ENCODE measurements around the gene FXYD1.
A peak's percentile ranks its signal among the peaks of the same experiment; 100 is the strongest.
"Not testable (repeated sequence)": the region's sequence is repeated elsewhere in the genome, so short reads cannot be mapped to it uniquely, and the experiment has no call there.

The FXYD1 gene

DNA sequence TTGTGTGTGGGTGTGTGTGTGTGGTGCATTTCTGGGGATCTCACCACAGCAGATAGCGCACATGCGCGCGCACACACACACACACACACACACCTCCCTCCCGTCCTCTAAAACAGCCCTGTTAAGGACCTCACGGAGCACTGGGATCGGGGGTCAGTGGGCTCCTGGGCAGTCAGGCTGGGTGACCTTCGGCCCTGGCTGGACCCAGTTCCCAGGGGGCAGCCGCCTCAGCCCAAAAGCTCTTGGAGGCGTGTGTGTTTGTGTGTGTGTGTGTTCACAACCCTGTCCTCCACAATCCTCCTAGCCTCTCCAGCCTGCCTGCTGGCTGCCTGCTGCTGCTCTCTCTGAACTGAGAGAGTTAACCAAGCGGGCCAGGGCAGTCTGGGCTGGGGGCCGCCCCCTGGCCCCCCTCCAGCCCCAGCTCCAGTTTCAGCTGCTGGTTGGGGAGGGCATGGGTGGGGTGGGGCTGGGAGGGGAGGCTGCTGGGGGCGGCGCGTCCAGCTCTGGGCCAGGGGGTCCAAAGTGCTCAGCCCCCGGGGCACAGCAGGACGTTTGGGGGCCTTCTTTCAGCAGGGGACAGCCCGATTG lies at the start of gene FXYD1:
FXYD1 (plus strand) TSS at position 520 of the 588 bp plus-strand sequence. CDS start 1,256 bp downstream, outside the sequence.
- DNase-seq = no peak

DNA sequence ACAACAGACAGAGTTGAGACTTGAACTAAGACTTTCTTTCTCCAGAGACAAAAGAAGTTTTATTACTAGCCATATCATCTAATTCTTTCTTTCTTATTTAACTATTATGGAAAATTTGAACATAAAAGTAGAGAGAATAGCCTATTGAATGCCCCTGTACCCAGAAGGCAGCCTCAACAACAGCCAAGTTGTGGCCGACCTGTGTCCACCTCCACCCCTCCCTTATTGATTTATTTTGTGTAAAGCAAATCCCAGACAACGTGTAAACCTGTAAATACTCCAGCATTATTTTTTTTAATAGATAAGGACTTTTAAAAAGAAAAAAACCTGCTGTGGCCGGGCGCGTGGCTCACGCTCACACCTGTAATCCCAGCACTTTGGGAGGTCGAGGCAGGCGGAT lies 49.1 kb upstream of the FXYD1 start:
- no peak for DNase-seq

DNA sequence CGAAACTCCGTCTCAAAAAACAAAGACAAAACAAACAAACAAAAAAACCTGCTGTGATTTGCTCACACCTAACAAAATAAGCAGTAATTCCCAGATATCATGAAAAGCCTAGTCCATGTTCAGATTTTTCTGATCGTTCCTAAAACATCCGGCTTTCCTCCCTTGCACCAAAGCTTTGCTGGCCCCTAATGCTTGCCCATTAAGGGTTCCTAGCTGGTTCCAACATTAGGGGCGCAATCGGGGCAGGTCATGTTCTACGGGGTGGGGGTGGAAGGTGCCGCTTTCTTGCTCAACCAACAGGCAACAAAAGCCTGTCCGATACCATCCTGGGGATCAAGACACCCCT lies 48.5 kb upstream of the FXYD1 start:
- DNase-seq = no peak

DNA sequence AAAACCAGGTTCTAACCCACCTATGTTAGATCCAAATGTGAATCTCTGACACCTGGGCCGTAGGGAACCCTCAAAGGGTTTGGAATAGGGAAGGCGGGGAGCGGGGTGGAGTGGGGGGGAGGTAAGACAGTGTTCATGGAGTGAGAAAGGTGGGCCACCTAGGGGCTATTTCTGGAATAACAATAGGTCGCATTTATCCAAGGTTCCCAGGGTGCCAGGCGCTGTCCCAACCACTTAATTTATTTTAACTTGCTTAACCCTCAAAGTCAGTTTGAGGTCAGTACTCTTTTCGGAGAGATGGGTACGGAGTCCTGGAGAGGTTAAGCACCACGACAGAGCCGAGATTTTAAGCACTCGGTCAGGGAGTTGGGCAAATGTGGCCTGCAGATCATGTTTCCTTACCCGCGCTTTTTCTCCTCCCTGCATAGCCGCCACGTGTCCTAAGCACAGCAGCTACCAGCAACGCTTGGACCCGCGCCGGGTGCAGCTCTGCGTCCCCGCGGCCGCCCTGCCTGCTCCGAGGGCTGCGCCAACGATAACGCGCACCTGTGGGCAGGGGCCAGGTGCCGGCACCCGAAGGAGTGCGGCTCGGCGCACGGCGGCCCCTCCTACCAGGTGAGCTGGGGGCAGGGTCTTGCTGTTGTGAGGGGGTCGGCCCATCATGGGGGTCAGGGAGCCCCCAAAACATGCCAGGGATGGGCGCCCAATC lies 48.0 kb upstream of the FXYD1 start:
- DNase-seq = peak; percentile 55

DNA sequence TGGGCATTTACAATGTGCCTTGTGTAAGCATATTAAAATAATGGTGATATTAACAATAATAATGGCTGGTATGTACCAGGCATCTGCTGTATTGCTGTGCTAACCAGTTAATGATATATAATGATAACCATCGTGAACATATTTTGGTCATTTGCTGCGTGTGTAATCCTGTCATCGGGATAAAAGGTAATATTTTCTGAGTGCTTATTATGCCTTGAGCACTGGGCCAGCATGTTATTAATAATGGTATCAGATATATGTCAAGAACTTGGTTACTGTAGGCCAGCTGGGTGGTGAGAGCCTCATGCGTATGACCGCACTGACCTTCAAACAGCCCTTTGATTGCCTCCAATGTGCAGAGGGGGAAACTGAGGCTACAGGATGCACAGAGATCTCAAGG lies 45.2 kb upstream of the FXYD1 start:
- no peak for DNase-seq

DNA sequence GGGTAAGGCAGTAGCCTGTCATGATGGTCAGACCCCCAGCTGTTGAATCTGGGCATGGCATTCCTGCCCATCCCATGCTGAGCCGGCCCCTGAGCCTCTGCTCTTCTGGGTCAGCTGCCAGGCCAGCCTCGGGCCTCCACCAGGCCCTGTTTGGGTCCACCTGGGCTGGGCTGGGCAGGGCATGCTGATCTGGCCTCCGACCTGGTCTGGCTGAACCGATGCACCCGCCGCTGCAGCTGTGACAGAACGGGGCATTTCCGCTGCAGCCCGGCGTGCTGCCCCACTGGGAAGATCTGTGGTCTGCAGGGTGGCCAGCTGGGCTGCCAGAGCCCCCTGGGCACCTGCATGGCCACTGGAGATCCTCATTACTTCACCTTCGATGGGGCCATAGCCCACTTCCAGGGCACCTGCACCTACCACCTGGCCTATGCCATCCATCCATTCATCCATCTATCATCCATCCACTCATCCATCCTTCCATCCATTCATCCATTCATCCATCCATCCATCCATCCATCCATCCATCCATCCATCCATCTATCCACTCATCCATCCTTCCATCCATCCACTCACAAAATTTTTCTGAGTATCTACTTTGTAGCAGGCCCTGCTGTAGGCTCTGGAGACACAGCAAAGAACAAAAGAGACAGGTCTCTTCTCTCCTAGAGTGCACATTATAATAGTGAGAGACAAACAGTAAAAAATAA lies 44.5 kb upstream of the FXYD1 start:
- DNase-seq = no peak

DNA sequence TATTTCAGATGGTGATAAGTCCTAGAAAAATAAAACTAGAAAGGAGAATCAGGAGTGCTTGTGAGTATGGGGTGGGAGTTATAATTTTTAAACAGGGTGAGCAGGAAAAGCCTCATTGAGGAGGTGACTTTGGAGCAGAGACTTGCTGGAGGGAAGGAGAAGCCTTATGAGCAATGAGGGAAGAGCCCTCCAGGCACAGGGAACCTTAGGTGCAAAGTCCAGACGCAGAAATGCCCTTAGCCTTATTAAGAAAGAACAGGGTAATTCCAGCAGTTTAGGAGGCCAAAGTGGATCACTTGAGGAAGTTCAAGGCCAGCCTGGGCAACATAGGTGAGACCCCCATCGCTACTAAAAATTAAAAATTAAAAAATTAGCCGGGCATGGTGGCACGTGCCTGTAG lies 44.0 kb upstream of the FXYD1 start:
- no peak for DNase-seq

DNA sequence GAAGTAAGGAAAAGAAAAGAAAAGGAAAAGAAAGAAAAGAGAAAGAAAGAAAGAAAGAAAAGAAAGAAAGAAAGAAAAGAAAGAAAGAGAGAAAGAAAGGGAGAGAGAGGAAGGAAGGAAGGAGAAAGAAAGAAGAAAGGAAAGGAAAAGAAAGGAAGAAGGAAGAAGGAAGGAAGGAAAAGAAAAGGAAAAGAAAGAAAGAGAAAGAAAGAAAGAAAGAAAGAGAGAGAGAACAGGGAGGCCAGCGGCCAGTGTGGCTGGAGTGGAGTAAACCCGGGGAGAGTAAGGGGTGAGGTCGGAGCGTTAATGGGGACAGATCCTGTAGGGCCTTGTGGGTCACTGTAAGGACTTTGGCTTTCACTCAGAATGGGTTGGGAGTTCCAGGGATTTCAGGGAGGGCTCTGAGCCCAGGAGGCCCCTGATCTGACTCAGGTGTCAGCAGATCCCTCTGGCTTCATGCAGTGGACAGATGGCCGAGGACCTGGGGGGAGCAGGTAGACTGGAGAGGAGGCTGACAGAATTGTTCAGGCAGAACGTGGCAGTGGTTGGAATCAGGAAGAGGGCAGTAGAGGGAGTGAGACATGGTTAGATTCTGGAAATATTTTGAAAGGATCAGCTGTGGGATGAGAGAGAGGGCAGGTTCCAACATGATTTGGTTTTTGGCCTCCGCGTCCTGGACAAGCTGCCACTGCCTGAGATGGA lies 42.8 kb upstream of the FXYD1 start:
- no peak for DNase-seq

DNA sequence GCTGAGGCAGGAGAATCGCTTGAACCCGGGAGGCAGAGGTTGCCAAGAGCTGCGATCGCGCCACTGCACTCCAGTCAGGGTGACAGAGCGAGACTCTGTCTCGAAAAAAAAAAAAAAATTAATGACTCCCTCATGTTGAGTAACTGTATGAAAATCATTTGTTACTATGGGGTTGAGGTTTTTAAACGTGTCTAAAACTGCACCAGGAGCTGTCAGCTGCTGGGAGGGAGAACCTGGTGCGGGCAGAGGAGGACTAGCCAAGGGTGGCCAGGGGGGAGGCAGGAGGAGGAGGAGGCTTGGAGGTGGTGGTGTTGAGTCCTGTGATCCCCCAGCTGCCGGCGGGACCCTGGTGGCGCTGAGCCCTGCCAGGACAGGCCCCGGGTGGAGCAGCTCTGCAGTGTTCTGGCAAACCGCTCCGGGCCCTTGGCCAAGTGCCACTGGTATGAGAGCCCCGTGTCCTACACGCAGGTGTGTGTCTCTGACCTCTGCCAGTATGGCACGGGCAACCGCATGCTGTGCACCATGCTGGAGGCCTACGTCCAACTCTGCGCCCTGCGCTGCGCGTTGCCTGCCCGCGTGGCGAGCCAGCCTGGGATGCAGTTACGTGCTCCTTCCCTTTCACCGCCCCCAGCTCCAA lies 40.1 kb upstream of the FXYD1 start:
- no peak for DNase-seq

DNA sequence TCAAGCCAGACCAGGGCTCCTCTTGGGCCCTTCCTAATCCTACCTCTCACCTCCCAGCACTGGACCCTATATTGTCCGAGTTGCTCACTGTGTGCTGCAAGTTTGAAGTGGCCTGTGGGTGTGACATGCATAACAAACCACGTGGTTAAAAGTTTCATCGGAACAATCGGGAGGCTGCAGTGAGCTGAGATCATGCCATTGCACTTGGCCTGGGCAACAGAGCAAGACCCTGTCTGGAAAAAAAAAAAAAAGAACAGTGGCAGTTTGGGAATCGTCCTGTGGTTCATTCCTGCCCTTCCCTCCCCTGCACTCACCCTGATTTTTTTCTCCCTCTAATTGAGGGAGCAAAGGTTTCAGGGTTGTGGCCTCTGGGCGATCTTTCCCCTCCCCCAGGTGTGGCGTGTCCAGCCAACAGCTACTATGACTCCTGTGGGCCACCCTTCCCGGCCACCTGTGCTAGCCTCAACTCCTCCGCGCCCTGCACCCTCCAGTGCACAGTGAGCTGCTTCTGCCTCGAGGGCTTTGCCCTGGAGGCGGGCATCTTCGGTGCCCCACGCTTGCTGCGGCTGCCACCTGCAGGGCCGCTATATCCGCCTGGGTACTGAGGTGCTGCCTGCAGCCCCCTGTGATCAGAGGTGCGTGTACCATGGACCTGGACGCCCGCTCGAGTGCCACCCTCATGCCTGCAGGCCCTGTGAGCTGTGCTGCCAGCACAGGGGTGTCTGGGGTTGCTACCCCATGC lies 39.3 kb upstream of the FXYD1 start:
- DNase-seq = no peak

DNA sequence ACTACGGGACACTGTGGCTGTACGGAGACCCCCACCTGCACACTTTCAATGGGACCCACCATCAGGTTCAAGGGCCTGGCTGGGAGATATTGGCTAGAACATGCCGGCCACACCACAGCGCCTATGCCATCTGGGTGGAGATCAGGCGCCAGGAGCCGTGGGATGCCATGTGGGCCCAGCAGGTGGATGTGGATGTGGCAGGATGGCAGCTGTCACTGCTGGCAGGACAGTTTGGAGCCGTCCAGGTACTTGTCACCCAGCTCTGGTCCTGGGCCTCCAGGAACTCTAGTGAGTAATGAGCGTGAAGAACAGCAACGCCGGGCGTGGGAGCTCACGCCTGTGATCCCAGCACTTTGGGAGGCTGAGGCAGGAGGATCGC lies 38.7 kb upstream of the FXYD1 start:
- no peak for DNase-seq

DNA sequence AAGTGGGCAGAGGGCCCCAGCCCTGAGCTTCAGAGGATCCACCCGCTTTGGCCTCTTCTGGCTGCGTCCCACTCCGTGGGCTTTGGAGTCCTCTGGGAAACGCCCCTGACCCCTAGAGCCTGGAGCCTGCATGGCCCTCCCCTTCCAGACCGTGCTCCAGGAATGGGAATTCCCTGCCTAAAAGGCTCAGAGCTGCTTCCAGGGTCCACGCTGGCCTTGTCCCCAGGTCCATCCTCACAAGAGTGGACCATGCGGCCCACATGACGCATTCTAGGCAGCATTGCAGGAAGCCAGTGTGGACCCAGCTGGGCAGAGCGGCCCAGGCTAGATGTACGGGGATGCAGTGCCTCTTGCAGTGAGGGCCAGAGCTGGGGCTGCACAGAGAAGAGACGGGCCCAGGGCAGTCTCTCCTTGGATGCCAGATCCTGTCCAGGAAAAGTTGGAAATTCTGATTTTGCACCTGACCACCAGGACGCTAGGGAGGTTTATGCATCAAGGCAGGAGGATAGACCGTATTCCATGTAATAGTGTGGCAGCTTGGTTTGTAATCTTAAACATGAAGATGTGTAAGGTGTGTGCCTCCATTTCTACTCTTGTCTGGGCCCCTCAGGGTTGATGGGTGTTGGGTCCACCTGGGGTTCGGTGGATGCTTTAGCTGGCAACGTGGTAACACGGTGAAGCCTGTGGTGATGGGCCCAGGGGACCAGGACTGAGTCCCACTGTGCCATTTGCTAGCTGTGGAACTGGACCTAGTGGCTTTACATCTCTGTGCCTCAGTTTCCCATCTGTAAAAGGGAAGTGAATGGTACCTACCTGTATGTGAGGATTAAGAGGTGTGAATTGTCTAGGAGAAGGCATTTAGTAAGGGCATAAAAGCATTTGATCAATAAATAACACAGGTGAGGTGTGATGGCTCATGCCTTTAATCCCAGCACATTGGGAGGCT lies 37.8 kb upstream of the FXYD1 start:
- DNase-seq = no peak

DNA sequence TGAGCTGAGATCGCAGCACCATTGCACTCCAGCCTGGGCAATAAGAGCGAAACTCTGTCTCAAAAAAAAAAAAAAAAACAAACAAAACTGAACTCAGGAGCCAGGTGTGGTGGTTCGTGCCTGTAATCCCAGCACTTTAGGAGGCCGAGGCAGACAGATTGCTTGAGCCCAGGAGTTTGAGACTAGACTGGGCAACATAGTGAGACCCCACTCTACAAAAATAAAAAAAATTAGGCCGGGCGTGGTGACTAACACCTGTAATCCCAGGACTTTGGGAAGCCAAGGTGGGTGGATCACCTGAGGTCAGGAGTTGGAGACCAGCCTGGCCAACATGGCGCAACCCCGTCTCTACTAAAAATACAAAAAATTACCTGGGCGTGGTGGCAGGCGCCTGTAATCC lies 36.7 kb upstream of the FXYD1 start:
- not testable (repeated sequence) for DNase-seq

DNA sequence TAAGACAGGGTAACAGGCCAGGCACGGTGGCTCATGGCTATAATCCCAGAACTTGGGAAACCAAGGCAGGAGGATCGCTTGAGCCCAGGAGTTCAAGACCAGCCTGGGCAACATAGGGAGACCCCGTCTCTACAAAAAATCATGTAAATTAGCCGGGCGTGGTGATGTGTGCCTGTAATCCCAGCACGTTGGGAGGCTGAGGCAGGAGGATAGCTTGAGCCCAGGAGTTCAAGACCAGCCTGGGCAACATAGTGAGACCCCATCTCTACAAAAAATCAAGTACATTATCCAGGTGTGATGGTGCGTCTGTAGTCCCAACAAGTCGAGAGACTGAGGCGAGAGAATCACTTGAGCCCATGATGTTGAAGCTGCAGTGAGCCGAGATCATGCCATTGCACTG lies 35.0 kb upstream of the FXYD1 start:
- not testable (repeated sequence) for DNase-seq

DNA sequence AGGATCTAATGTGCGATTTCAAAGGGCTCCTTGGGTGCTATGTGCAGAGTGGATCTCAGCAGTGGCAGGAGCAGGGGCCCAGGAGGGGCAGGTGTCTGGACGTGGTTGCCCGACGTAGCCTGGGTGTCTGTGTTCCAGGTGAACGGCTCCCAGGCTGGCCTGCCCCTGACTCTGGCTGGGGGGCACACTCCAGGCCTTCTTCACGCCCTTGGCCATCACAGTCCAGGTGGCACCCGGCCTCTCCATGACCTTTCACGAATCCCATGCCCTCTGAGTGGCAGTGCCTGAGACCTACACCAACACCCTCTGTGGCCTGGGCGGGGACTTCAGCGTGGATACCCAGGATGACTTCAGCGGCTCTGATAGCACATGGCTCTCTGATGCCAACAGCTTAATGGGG lies 34.3 kb upstream of the FXYD1 start:
- DNase-seq = no peak

DNA sequence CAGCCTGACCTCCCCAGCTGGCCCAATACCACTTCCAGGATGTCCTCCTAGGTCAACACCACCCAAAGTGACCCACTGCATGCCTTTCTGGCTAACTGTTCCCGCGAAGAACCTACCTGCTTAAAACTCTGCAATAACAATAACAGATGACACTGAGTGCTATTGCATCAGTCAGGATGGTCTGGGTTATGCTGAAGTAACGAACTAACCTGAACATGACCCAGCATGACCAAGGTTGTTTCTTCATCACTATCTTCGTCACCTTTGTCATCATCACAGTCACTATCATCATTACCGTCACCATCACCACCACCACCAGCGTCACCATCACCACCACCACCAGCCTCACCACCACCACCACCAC lies 33.6 kb upstream of the FXYD1 start:
- DNase-seq = no peak

DNA sequence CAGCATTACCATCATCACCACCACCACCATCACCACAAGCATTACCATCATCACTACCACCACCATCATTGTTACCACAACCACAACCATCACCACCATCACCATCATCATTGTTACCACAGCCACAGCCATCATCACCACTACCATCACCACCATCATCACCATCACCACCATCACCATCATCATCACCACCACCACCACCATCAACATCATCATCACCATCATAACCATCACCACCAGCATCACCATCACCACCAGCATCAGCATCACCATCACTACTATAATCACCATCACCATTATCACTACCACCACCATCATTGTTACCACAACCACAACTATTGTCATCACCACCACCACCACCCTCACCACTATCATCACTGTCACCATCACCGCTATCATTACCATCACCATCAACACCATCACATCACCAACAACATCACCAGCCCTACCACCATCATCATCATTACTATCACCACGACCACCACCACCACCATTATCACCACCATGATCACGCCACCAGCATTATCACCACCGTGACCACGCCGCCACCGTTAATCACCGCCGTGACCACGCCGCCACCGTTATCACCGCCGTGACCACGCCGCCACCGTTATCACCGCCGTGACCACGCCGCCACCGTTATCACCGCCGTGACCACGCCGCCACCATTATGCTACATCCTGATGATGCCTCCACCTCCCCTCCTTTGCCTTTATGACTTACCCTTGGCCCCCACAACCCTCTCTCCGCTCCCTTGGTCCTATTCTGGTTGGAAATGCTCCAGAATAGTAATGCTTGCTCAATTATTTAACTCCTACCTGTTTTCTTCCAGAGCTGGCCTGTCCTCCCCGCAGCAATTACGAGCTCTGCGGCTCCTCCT lies 33.0 kb upstream of the FXYD1 start:
- no peak for DNase-seq

DNA sequence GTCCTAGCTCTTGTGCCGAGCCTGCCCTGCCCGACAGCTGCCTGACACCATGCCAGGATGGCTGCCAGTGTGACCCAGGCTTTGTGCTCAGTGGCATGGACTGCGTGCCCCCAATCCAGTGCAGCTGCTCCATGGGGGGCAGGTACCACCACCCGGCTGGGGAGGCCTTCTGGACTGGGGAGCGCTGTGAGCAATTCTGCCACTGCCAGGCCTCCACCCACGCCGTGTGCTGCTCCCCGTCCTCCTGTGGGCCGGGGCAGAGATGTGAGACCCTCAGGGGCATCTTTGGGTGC lies 32.4 kb upstream of the FXYD1 start:
- DNase-seq = no peak

DNA sequence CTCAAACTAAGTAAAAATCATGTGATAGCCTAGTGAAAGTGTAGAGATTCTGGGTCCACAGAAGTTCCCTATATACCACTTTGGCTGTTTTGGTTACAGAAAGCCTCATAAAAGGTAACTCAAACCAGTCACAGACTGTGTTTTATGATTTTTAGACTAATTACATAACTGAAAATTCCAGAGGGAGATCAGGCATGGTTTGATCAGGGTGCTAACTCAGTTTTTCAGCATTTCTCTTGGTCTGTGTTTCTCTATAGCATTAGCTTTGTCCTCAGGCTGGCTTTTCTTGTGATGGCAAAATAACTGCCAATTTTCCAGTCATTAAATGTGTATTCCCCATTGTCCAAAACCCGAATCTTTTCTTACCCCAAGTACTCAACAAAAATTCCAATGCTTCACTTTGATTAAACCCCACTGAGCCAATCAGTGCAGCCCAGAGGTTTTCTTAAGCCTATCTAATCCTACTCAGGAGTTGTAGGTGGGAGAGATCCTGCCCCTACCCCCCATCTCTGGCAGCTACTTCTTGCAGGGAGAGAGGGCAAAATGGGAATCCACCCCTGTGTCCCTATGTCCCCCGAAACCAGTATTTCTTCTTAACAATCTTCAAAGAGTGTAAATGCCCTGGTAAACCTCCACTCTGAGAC lies 31.6 kb upstream of the FXYD1 start:
- DNase-seq = no peak

DNA sequence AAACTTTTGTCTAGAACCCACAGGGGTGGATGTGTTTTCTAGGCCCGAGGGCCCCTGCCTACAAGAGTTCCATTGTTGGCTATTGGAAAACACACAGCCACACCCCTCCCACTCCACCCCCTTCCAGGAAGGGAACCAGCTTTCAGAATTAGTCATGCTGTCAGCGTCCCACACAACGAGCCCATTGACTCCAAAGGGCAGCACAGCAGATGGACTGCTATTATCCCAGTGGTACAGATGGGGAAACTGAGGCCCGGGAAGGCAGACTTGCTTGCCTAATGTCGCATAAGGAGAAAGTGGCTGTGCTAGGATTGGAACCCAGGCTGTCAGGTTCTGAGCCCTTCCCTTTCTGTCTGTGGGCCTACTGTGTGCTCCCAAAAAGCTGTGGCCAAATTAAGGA lies 31.1 kb upstream of the FXYD1 start:
- no peak for DNase-seq
